Stimulated activated naive B cell treated with anti-CD40 and anti-IgM and Interleukin-4, amounts not matched to agents 10 μg/mL and 1 μg/mL and 100 μg/mL, for 72 hours (primary cell): ENCODE results near the gene SYT4.

ENCODE experiments used
- ATAC-seq, 2 donors: fragments of 150-1000 bp; cut with Tn5 transposase; replicated peaks; 2 replicates each; pipeline ENCODE4 v1.10.0; 2021; ENCODE audit warnings: moderate library complexity in 1 of 2
- DNase-seq: peaks from one replicate; pipeline ENCODE4 v3.0.0; 2021
- H3K27ac Mint-ChIP-seq: one replicate; pipeline ENCODE4 v1.8.0; 2022; ENCODE audit warnings: mild to moderate bottlenecking, mixed read lengths
- H3K27me3 Mint-ChIP-seq, 2 donors: one replicate each; pipeline ENCODE4 v1.8.0; 2022; ENCODE audit warnings: mixed read lengths in 2 of 2
- H3K36me3 Mint-ChIP-seq, 2 donors: one replicate each; pipeline ENCODE4 v1.8.0; 2022; ENCODE audit warnings: mixed read lengths in 2 of 2, mild to moderate bottlenecking in 1 of 2
- H3K4me1 Mint-ChIP-seq, 2 donors: one replicate each; pipeline ENCODE4 v1.8.0; 2022; ENCODE audit warnings: mixed read lengths in 2 of 2, mild to moderate bottlenecking in 1 of 2
- H3K4me3 Mint-ChIP-seq, 2 donors: one replicate each; pipeline ENCODE4 v1.8.0; 2022; ENCODE audit warnings: mild to moderate bottlenecking in 2 of 2, mixed read lengths in 2 of 2, moderate library complexity in 1 of 2
- H3K9me3 Mint-ChIP-seq, 2 donors: one replicate each; pipeline ENCODE4 v1.8.0; 2022; ENCODE audit warnings: mixed read lengths in 2 of 2, mild to moderate bottlenecking in 1 of 2

Gene SYT4

GRCh38 chr18:43267818-43268217 is 9.5 kb downstream of the SYT4 start:
- DNase-seq (no peak), ATAC-seq (no peak)
- Mint-ChIP-seq H3K27ac (no peak overlapping the region), H3K36me3 (no peaks in the 10 kb centered on the region), H3K9me3 (peaks cover 4 to 5% of the 10 kb centered on the region in 2 donors), H3K4me3 (no peak overlapping the region), H3K4me1 (no peaks in the 10 kb centered on the region), H3K27me3 (peaks cover 0 to 7% of the 10 kb centered on the region in 2 donors)

DNA sequence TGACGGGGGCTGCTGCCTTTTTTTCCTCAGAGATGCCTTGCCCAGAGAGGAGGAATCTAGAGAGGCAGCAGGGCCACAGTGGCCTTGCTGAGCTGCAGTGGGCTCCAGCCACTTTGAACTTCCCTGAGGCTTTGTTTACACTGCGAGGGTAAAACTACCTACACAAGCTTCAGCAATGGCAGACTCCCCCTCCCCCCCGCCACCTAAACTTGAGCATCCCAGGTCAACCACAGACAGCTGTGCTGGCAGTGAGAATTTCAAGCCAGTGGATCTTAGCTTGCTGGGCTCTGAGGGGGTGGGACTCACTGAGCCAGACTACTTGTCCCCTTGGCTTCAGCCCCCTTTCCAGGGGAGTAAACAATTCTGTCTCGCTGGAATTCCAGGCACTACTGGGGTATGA is 11.8 kb downstream of the SYT4 start:
- no peak overlapping the region for H3K4me3 Mint-ChIP-seq
- no peaks in the 10 kb centered on the region for H3K36me3 Mint-ChIP-seq

DNA sequence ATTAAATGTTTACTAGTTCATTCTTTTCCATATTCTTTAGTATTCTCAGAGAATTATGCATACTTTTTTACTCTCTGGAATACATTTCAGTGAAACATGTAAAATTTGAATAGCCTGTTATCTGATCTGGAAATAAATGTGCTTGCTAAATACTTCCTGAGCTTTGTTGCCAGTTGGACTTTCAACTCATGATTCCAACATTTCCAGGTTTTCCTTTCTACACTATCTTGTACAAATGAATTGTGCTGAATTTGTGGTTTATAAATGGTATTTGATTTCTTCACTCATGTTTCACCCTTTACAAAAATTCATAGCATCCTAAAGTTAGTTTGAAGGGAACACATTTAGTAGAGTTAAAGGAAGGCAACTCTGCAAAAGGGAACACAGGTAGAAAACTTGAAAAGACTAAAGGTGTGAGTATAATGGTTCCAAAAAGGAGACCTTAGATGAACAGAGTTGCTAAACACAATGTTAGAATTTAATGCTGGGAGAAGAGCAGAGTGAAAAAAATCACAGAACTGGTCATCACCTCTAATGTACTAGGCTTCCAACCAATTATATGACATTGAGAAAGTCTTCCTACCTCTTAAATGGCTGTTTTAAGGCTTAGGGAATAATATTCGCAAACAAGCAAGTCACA is 28.6 kb downstream of the SYT4 start:
- no peaks in the 10 kb centered on the region for H3K36me3 Mint-ChIP-seq
- ATAC-seq (no peak), DNase-seq (no peak)
- H3K27ac Mint-ChIP-seq, result no peak overlapping the region
- no peaks in the 10 kb centered on the region for H3K4me1 Mint-ChIP-seq
- no peak overlapping the region for H3K4me3 Mint-ChIP-seq
- H3K27me3 Mint-ChIP-seq, result no peaks in the 10 kb centered on the region
- no peaks in the 10 kb centered on the region for H3K9me3 Mint-ChIP-seq

More for the DNA sequence above, 11.8 kb downstream of the SYT4 start:
- Mint-ChIP-seq H3K27me3 (peaks cover 0 to 4% of the 10 kb centered on the region in 2 donors), H3K9me3 (peaks cover 8 to 10% of the 10 kb centered on the region in 2 donors), H3K4me1 (no peaks in the 10 kb centered on the region), H3K27ac (no peak overlapping the region)
- ATAC-seq, result no peak
- no peak for DNase-seq

- Mint-ChIP-seq H3K27ac (no peak overlapping the region), H3K9me3 (no peaks in the 10 kb centered on the region)
- ATAC-seq, result no peak
These were observed 29.3 kb downstream of the SYT4 start for GRCh38 chr18:43247944-43248343.

GRCh38 chr18:43238429-43238828 is 38.9 kb downstream of the SYT4 start:
- Mint-ChIP-seq H3K9me3 (peaks cover 0 to 3% of the 10 kb centered on the region in 2 donors), H3K27me3 (no peaks in the 10 kb centered on the region), H3K4me3 (no peak overlapping the region), H3K4me1 (no peaks in the 10 kb centered on the region), H3K27ac (no peak overlapping the region), H3K36me3 (no peaks in the 10 kb centered on the region)
- no peak for DNase-seq
- ATAC-seq, result no peak

More at GRCh38 chr18:43247944-43248343, 29.3 kb downstream of the SYT4 start:
- no peaks in the 10 kb centered on the region for H3K4me1 Mint-ChIP-seq
- no peaks in the 10 kb centered on the region for H3K27me3 Mint-ChIP-seq
- no peak overlapping the region for H3K4me3 Mint-ChIP-seq
- no peak for DNase-seq
- no peaks in the 10 kb centered on the region for H3K36me3 Mint-ChIP-seq

GRCh38 chr18:43236921-43237320 is 40.4 kb downstream of the SYT4 start:
- H3K36me3 Mint-ChIP-seq, result no peaks in the 10 kb centered on the region
- no peak overlapping the region for H3K27ac Mint-ChIP-seq
- H3K9me3 Mint-ChIP-seq, result peaks cover 0 to 5% of the 10 kb centered on the region in 2 donors
- H3K4me1 Mint-ChIP-seq, result no peaks in the 10 kb centered on the region
- ATAC-seq (no peak), DNase-seq (no peak)
- H3K4me3 Mint-ChIP-seq, result no peak overlapping the region
- no peaks in the 10 kb centered on the region for H3K27me3 Mint-ChIP-seq

- H3K36me3 Mint-ChIP-seq, result no peaks in the 10 kb centered on the region
- peaks cover 0 to 4% of the 10 kb centered on the region in 2 donors for H3K9me3 Mint-ChIP-seq
- no peak overlapping the region for H3K4me3 Mint-ChIP-seq
- no peak for DNase-seq
- no peak for ATAC-seq
- H3K27me3 Mint-ChIP-seq, result no peaks in the 10 kb centered on the region
- no peak overlapping the region for H3K27ac Mint-ChIP-seq
- no peaks in the 10 kb centered on the region for H3K4me1 Mint-ChIP-seq
These were observed 42.4 kb downstream of the SYT4 start for GRCh38 chr18:43234889-43235288.

DNA sequence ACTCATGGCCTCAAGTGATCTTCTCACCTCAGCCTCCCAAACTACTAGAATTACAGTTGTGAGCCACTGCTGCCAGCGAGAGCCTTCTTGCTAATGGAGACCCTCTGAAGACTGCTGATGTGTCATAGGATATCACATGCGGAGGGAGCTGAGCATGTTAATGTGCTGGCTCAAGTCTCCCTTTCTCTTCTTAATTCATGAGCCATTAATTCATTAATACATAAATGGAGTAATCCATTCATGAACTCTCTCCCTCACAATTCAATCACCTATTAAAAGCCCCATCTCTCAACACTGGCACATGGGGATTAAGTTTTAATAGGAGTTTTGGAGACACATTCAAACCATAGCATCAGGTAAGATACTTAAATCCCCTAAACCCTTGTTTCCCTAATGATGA is 54.8 kb downstream of the SYT4 start:
- no peak overlapping the region for H3K4me3 Mint-ChIP-seq
- no peaks in the 10 kb centered on the region for H3K9me3 Mint-ChIP-seq
- no peak overlapping the region for H3K27ac Mint-ChIP-seq
- H3K4me1 Mint-ChIP-seq, result no peaks in the 10 kb centered on the region
- H3K36me3 Mint-ChIP-seq, result no peaks in the 10 kb centered on the region
- no peak for DNase-seq
- ATAC-seq, result no peak
- no peaks in the 10 kb centered on the region for H3K27me3 Mint-ChIP-seq

DNA sequence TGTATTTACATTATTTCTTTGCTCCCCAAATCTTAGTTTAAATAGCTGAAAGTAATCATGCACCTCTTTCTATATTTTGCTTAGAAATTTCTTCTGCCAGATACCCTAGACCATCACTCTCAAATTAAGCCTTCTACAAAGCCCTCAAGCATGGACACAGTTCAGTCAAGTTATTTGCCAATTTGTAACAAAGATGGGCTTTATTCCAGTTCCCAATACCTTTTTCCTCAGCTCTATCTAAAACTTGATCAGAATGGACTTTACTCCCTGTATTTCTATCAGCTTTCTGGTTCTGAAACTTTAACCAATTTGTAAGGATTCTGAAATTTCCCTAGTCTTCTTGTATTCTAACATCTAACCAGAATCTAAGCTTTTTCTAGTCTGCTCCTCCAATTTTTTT is 56.6 kb downstream of the SYT4 start:
- no peak overlapping the region for H3K4me3 Mint-ChIP-seq
- H3K27me3 Mint-ChIP-seq, result no peaks in the 10 kb centered on the region
- no peak overlapping the region for H3K27ac Mint-ChIP-seq
- ATAC-seq (no peak), DNase-seq (no peak)
- H3K4me1 Mint-ChIP-seq, result no peaks in the 10 kb centered on the region
- no peaks in the 10 kb centered on the region for H3K36me3 Mint-ChIP-seq
- no peaks in the 10 kb centered on the region for H3K9me3 Mint-ChIP-seq
